ENCODE measurements around the gene DNAJB12.
A peak's percentile ranks its signal among the peaks of the same experiment; 100 is the strongest.

The DNAJB12 gene

GRCh38 chr10:72318418-72319262 is 36.1 kb downstream of the DNAJB12 start:
- H3K36me3 ChIP-seq (ENCODE audit: control insufficient read depth, insufficient read depth, low read length) = no peaks in the 10 kb centered on the region
- peak overlapping the region; percentile 64 for H3K4me3 ChIP-seq (replicated peaks; ENCODE audit: low read depth, low read length)
- DNase-seq (ENCODE audit: extremely low read depth, insufficient read length) = no peak
- no peak for TF ChIP-seq CTCF (IDR thresholded peaks at IDR 0.05; ENCODE audit: insufficient read depth, low read length, poor library complexity, severe bottlenecking)
- no peaks in the 10 kb centered on the region for H3K27me3 ChIP-seq (replicated peaks; ENCODE audit: control insufficient read depth, insufficient read depth, low read length)

GRCh38 chr10:72316748-72317435 is 37.8 kb downstream of the DNAJB12 start:
- TF ChIP-seq CTCF (IDR thresholded peaks at IDR 0.05; ENCODE audit: insufficient read depth, low read length, poor library complexity, severe bottlenecking) = no peak
- no peak overlapping the region for H3K4me3 ChIP-seq (replicated peaks; ENCODE audit: low read depth, low read length)
- peak; percentile 41 for DNase-seq (ENCODE audit: extremely low read depth, insufficient read length)
- no peaks in the 10 kb centered on the region for H3K27me3 ChIP-seq (replicated peaks; ENCODE audit: control insufficient read depth, insufficient read depth, low read length)
- H3K36me3 ChIP-seq (ENCODE audit: control insufficient read depth, insufficient read depth, low read length) = no peaks in the 10 kb centered on the region

- no peak for TF ChIP-seq CTCF (IDR thresholded peaks at IDR 0.05; ENCODE audit: insufficient read depth, low read length, poor library complexity, severe bottlenecking)
- H3K4me3 ChIP-seq (replicated peaks; ENCODE audit: low read depth, low read length) = no peak overlapping the region
- DNase-seq (ENCODE audit: extremely low read depth, insufficient read length) = no peak
- no peaks in the 10 kb centered on the region for H3K27me3 ChIP-seq (replicated peaks; ENCODE audit: control insufficient read depth, insufficient read depth, low read length)
- H3K36me3 ChIP-seq (ENCODE audit: control insufficient read depth, insufficient read depth, low read length) = no peaks in the 10 kb centered on the region
These were observed 38.4 kb downstream of the DNAJB12 start for GRCh38 chr10:72316386-72316700.

- TF ChIP-seq CTCF (IDR thresholded peaks at IDR 0.05; ENCODE audit: insufficient read depth, low read length, poor library complexity, severe bottlenecking) = no peak
- no peaks in the 10 kb centered on the region for H3K27me3 ChIP-seq (replicated peaks; ENCODE audit: control insufficient read depth, insufficient read depth, low read length)
- H3K36me3 ChIP-seq (ENCODE audit: control insufficient read depth, insufficient read depth, low read length) = no peaks in the 10 kb centered on the region
- no peak for DNase-seq (ENCODE audit: extremely low read depth, insufficient read length)
- H3K4me3 ChIP-seq (replicated peaks; ENCODE audit: low read depth, low read length) = no peak overlapping the region
These were observed 38.9 kb downstream of the DNAJB12 start for GRCh38 chr10:72315611-72316385.

GRCh38 chr10:72315054-72315453 is 39.7 kb downstream of the DNAJB12 start:
- DNase-seq (ENCODE audit: extremely low read depth, insufficient read length) = no peak
- Histone ChIP-seq H3K36me3 (ENCODE audit: control insufficient read depth, insufficient read depth, low read length) (no peaks in the 10 kb centered on the region), H3K4me3 (replicated peaks; ENCODE audit: low read depth, low read length) (no peak overlapping the region), H3K27me3 (replicated peaks; ENCODE audit: control insufficient read depth, insufficient read depth, low read length) (no peaks in the 10 kb centered on the region)
- TF ChIP-seq CTCF (IDR thresholded peaks at IDR 0.05; ENCODE audit: insufficient read depth, low read length, poor library complexity, severe bottlenecking) = no peak
